WERI-Rb-1 (cell line): ENCODE data around the gene ZGPAT.
A peak's percentile ranks its signal among the peaks of the same experiment; 100 is the strongest.

Experiments used
- DNase-seq: peaks from one replicate; pipeline ENCODE4 v3.0.0-alpha.2; 2020
- H3K27ac ChIP-seq: fragments of 250-450 bp; sonication (Bioruptor Pico); 2 replicates; pipeline ENCODE4 v1.5.1; 2020; ENCODE audit warnings: mild to moderate bottlenecking, moderate library complexity
- H3K27me3 ChIP-seq: fragments of 250-450 bp; sonication (Bioruptor Pico); 2 replicates; pipeline ENCODE4 v1.5.1; 2021; ENCODE audit warnings: mild to moderate bottlenecking, low read depth, moderate library complexity; ENCODE audit not compliant: insufficient read depth, severe bottlenecking
- H3K36me3 ChIP-seq: fragments of 250-450 bp; sonication (Bioruptor Pico); 2 replicates; pipeline ENCODE4 v1.5.1; 2020; ENCODE audit warnings: mild to moderate bottlenecking, moderate library complexity
- H3K4me3 ChIP-seq: 2 replicates; pipeline ENCODE4 v1.5.1; 2011; ENCODE audit warnings: low read depth, mild to moderate bottlenecking, control low read depth, low read length
- H3K9me3 ChIP-seq: fragments of 250-450 bp; sonication (Bioruptor Pico); 2 replicates; pipeline ENCODE4 v1.5.1; 2021; ENCODE audit warnings: mild to moderate bottlenecking, moderate library complexity; ENCODE audit not compliant: severe bottlenecking
- TF ChIP-seq, protein P1 (sequence below): IDR thresholded peaks from 2 replicates; pipeline ENCODE4 v1.5.1; 2011; ENCODE audit warnings: low read depth, mild to moderate bottlenecking, control low read depth, inconsistent platforms, low read length

Gene ZGPAT

DNA sequence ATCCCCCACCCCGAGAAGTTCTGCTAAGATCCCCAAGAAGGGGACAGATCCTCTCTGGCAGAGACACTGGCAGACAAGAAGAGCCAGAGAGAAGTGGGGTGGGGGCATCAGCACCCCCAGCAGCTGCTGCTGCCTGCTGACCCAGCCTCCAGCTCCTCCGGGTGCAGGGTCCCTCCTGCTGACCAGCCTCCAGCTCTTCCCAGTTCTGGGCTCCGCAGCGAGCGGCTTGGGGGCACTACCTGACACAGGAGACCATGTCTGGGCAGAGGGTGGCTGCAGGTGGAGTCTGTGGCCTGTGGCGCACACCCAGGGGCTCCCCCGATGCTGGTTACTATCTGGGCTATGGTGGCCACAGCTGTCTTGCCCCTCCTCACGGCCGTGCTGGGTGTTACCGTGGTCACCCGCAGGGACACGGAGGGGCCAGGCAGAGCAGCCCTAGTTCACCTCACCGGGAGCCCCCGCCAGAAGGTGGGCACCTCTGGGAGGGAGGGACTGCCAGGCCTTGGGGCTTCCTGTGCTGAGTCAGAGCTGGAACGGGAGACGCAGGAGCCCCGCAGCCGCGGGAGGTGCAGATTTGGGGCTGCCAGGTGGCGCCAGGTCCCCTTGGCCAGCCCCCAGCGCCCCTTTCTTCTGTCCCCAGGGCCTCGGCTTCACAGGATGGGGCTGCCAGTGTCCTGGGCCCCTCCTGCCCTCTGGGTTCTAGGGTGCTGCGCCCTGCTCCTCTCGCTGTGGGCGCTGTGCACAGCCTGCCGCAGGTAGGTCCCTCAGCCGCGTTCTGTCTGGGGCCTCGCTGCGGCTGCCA is 29.3 kb downstream of the ZGPAT start:
- H3K36me3 ChIP-seq = peaks cover 35% of the 10 kb centered on the region
- no peaks in the 10 kb centered on the region for H3K27me3 ChIP-seq
- no peak for DNase-seq
- H3K9me3 ChIP-seq = no peaks in the 10 kb centered on the region
- no peak overlapping the region for H3K4me3 ChIP-seq
- H3K27ac ChIP-seq = no peak overlapping the region
- TF ChIP-seq, protein P1, sequence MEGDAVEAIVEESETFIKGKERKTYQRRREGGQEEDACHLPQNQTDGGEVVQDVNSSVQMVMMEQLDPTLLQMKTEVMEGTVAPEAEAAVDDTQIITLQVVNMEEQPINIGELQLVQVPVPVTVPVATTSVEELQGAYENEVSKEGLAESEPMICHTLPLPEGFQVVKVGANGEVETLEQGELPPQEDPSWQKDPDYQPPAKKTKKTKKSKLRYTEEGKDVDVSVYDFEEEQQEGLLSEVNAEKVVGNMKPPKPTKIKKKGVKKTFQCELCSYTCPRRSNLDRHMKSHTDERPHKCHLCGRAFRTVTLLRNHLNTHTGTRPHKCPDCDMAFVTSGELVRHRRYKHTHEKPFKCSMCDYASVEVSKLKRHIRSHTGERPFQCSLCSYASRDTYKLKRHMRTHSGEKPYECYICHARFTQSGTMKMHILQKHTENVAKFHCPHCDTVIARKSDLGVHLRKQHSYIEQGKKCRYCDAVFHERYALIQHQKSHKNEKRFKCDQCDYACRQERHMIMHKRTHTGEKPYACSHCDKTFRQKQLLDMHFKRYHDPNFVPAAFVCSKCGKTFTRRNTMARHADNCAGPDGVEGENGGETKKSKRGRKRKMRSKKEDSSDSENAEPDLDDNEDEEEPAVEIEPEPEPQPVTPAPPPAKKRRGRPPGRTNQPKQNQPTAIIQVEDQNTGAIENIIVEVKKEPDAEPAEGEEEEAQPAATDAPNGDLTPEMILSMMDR = no peak

DNA sequence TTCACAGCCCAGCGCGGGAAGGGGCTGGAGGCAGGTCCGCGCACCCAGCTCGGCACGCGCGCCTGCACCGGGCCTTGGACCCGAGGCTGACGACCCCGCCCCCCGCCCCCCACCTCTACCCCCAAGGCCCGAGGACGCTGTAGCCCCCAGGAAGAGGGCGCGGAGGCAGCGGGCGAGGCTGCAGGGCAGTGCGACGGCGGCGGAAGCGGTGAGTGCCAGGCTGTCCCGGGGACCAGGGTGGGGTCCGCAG is 29.8 kb downstream of the ZGPAT start:
- H3K27me3 ChIP-seq = no peaks in the 10 kb centered on the region
- peaks cover 36% of the 10 kb centered on the region for H3K36me3 ChIP-seq
- no peak overlapping the region for H3K4me3 ChIP-seq
- TF ChIP-seq, protein P1 = no peak
- DNase-seq = no peak
- H3K9me3 ChIP-seq = no peaks in the 10 kb centered on the region
- no peak overlapping the region for H3K27ac ChIP-seq

DNA sequence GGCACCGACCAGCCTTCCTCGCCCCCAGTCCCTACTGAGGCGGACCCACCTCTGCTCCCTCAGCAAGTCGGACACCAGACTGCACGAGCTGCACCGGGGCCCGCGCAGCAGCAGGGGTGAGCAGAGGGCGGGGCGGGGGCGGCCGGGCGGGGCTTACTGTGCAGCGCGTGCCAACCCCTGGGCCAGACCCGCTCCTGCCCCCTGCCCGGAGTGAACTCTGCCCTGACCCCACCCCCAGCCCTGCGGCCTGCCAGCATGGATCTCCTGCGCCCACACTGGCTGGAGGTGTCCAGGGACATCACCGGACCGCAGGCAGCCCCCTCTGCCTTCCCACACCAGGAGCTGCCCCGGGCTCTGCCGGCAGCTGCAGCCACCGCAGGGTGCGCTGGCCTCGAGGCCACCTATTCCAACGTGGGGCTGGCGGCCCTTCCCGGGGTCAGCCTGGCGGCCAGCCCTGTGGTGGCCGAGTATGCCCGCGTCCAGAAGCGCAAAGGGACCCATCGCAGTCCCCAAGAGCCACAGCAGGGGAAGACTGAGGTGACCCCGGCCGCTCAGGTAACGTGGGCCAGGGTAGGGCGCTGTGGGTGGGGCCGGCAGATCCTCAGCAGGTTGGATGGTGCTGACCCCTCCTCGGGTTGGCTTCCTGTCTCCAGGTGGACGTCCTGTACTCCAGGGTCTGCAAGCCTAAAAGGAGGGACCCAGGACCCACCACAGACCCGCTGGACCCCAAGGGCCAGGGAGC is 30.3 kb downstream of the ZGPAT start:
- no peak for DNase-seq
- TF ChIP-seq, protein P1 = no peak
- Histone ChIP-seq H3K36me3 (peaks cover 37% of the 10 kb centered on the region), H3K9me3 (no peaks in the 10 kb centered on the region), H3K4me3 (no peak overlapping the region), H3K27me3 (no peaks in the 10 kb centered on the region), H3K27ac (no peak overlapping the region)

DNA sequence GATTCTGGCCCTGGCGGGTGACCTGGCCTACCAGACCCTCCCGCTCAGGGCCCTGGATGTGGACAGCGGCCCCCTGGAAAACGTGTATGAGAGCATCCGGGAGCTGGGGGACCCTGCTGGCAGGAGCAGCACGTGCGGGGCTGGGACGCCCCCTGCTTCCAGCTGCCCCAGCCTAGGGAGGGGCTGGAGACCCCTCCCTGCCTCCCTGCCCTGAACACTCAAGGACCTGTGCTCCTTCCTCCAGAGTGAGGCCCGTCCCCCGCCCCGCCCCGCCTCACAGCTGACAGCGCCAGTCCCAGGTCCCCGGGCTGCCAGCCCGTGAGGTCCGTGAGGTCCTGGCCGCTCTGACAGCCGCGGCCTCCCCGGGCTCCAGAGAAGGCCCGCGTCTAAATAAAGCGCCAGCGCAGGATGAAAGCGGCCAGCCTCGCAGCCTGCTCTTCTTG is 30.9 kb downstream of the ZGPAT start:
- Histone ChIP-seq H3K9me3 (no peaks in the 10 kb centered on the region), H3K4me3 (peak overlapping the region; percentile 43), H3K36me3 (peaks cover 35% of the 10 kb centered on the region), H3K27me3 (no peaks in the 10 kb centered on the region), H3K27ac (peak overlapping the region; percentile 59)
- TF ChIP-seq, protein P1 = no peak
- DNase-seq = peak; percentile 41

DNA sequence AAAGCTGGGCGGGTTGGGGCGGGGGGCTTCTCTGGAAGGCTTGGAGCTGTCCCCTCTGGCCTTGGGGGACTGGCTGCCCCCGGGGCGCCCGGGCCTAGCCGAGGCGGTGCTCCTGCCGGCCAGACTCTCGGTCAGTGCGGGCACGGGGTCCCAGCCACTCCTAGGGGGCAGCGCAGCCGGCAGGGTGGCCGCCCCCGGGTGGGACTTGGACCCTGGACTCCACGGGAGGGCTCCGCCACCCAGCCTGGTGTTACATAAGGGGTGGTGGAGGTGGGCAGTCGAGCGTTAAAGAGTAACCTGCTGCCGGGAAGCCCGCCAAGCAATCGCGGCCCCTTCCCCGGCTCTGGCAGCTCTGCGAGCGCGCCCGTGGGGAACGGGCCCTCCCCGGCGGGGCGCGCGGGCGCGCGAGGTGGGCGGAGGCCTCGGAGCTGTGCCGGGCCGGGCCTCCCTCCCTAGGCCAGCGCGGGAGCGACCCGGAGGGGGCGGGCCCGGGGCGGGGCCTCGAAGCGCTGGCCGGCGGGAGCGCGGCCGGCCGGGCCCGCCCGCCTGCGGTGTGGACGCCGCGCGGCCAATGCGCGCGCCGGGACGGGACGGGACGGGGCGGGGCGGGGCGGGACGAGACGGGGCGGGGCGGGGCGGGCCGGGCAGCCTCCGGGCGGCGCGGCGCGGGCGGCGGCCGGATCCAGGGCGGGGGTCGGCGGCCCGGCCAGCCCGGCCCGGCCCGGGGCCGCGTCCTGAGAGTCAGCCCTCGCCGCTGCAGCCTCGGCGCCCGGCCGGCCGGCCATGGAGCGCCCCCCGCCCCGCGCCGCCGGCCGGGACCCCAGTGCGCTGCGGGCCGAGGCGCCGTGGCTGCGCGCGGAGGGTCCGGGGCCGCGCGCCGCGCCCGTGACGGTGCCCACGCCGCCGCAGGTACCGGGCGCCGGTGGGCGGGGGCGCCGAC is 31.6 kb downstream of the ZGPAT start, which contains the start of gene SLC2A4RG:
TSS of gene SLC2A4RG (plus strand) at position 647 of the 940 bp plus-strand sequence. CDS start at position 784, 137 bp downstream.
- Histone ChIP-seq H3K27ac (peak within 1 kb of the TSS; percentile 78), H3K9me3 (no peaks in the 10 kb centered on the region), H3K27me3 (no peaks in the 10 kb centered on the region), H3K4me3 (peak within 1 kb of the TSS; percentile 69), H3K36me3 (peaks cover 30% of the 10 kb centered on the region)
- peak; percentile 47 for DNase-seq
- TF ChIP-seq, protein P1 = no peak
